LHCN-M2 (cell line): ENCODE data around the gene VPS26B. TPM values are rescaled to one million over a fixed set of nuclear protein-coding genes. Genes with fewer than 3 reads are reported as not detected.
"Not testable (repeated sequence)": the region's sequence is repeated elsewhere in the genome, so short reads cannot be mapped to it uniquely, and the experiment has no call there.

Experiments used
- DNase-seq: peaks from one replicate; pipeline ENCODE4 v3.0.0-alpha.2; 2012; ENCODE audit warnings: low read depth
- polyA plus RNA-seq: library from polyadenylated mRNA; unstranded; fragments of >200 nt; gene quantifications from one replicate; pipeline ENCODE4 v1.2.1, GENCODE V29; 2012; ENCODE audit warnings: missing spikeins
- total RNA-seq: library from RNA; depleted of rRNA; stranded (reverse); fragments of >200 nt; gene quantifications from 2 replicates; pipeline ENCODE4 v1.2.3, GENCODE V29; 2014; rRNA removed

Gene VPS26B
- 35.8 and 39.6 TPM in 2 replicates for total RNA-seq
- polyA plus RNA-seq = 35.2 TPM

- peak; percentile 93 for DNase-seq
Observed at GRCh38 chr11:134223836-134224709, at the start of gene VPS26B, which contains the start of gene NCAPD3. VPS26B (plus strand) TSS chr11:134224671; CDS start chr11:134225123, 452 bp downstream. NCAPD3 (minus strand) TSS chr11:134223967; CDS start chr11:134223926, 41 bp downstream.

DNA sequence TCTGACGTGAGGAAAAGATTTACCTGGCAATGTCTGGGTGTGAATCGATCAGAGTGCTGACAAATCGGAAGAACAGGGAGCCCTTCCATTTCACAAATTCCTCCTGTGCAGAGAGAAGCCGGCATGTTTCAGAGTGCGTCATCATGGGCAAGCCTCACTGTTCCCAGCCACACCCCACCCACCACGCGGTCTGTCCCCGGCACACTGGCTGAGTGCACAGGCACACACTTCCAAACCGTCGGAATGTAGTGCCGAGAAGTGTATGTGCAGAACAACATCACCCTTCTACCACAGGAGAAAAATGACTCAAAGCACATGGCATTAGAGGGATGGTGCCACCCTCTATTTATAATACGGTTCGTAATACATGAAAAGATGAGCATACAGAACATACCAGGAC, 48.2 kb upstream of the VPS26B start:
- DNase-seq = no peak

DNA sequence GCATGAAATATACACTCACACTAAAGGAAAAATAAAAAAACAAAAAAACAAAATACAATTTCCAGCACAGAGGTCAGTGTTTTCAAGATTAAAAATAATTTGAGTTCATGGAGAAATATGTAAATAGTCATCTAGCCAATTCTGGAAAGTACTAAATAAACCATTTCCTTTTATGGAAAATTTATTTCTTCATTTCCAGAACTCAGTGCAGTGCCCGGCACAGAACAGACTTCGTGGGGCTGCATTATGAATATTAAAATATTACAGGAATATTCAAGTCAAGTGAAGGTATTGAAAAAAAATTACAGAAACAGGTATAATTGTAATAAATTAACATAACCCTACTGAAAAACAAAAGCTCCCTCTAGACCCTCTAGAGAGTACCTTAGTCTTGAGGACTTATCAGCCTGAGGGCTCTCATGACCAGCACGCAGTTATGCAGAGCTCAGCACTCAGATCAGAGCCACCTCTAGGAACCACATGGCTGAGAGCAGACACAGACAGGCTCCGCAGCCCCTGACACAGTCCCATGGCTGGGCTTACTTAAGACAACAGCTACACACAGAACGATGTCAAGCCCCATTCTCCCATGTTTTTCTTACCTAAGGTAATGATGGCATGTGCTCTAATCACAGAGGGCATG, 46.3 kb upstream of the VPS26B start:
- DNase-seq = no peak

DNA sequence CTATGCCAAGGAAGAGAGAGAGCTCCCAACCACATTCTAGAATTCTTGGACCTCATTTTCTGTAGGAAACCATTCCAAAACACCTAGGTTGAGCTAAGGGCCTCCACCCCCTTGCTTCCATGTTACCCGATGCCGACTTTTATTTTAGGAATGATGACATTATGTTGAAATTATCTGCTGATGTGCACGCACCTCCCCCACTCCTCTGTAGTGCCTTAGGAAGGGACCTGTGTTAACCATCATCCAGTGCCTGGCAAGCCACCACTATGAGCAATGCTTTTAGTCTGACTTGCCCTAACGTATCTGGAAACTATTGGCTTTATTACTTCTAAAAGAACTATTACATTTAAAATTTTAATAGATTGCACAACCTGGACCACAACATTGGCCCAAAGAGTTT, 42.8 kb upstream of the VPS26B start:
- DNase-seq = no peak

DNA sequence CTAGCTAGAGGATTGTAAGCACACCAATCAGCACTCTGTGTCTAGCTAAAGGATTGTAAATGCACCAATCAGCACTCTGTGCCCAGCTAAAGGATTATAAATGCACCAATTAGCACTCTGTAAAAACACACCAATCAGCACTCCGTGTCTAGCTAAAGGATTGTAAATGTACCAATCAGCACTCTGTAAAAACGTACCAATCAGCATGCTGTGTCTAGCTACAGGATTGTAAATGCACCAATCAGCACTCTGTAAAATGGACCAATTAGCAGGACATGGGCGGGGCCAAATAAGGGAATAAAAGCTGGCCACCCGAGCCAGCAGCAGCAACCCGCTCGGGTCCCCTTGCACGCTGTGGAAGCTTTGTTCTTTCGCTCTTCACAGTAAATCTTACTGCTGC, 36.4 kb upstream of the VPS26B start:
- not testable (repeated sequence) for DNase-seq

- DNase-seq = no peak
Observed at GRCh38 chr11:134196756-134197155, 27.7 kb upstream of the VPS26B start.

DNA sequence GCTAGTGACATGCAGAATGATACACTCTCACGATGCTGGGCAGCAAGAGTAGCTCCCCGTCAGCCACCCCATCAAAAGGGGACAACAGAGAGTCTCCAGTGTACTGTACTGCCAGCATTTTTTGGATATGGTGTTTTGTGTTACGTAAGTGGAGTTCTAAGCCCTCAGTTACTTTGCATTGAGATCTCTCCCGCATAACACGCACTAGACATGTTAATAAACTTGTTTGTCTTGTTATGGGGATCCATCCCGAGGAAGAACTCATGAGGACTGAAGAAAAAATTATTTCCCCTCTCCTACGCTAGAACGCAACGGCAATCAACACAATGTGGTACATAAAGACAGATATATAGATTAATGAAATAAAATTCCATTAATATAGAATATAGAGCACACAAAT, 24.9 kb upstream of the VPS26B start:
- DNase-seq = no peak

DNA sequence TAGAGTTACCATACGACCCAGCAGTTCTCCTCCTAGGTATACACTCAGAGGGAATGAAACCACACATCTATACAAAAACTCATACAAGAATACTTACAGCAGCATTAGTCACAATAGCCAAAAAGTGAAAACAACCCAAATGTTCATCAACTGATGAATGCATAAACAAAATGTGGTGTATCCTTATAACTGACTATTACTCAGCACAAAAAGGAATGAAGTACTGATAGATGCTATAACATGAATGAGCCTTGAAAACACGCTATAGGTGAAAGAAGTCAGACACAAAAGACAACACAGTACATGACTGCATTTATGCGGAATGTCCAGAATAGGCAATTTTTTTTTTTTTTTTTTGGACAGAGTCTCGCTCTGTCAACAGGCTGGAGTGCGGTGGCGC, 23.8 kb upstream of the VPS26B start:
- DNase-seq = no peak

- DNase-seq = peak; percentile 46
Observed at GRCh38 chr11:134202661-134203060, 21.8 kb upstream of the VPS26B start.

DNA sequence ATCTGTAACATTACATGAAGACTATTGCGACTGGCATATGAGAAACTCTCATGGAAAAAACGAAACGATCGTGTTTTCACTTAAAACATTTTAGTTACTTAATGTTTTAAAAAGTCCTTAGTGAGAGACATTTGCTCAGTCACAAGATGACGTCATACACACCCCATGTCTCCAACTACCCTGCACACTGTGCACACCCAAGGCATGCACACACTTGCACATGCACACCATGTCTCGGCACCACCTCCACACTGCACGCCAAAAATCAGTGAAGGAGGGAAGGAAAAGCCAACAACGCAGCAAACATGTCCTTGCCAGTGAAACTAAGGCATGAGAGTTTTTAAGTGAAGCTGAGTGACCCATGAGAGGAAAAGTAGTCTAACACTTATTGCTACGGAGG, 18.7 kb upstream of the VPS26B start:
- DNase-seq = no peak

DNA sequence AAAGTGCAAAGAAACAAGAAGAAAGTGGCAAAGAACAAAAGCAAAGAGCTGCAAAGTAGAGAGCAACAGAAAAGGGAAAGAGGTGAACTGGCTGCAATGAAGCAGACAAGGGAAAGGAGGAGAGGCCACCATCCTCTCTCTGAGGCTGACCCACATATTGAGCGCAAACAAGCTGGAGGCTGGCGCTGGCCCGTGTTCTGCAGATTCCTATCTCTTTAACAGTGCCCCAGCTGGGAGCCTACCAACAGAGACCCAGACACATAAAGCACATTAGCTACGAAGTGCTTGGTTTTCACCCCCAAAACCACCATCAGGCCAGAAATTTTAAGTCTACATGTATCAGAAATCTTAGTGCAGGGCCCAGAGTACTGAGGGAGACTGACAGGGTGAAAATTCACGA, 18.3 kb upstream of the VPS26B start:
- no peak for DNase-seq

- DNase-seq = peak; percentile 14
Observed at GRCh38 chr11:134207538-134208239, 16.8 kb upstream of the VPS26B start.

DNA sequence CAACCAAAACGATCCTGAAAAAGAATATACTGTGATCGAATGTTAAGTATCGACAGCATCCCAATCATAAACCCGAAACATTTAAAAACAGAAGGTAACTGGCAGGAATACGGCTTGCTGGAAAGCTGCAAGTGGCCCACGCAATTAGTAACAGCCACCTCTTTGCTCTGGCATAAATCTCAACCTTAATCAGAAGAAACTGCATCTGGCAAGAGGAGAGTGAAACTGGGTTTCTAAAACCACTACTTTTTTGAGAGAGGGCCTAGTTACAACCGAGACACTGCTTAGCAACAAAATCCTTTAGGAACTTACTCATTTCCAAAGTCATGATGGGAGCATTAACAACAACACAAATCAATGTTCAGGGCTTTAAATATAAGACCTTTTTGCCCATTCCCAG, 8.6 kb upstream of the VPS26B start:
- DNase-seq = no peak

DNA sequence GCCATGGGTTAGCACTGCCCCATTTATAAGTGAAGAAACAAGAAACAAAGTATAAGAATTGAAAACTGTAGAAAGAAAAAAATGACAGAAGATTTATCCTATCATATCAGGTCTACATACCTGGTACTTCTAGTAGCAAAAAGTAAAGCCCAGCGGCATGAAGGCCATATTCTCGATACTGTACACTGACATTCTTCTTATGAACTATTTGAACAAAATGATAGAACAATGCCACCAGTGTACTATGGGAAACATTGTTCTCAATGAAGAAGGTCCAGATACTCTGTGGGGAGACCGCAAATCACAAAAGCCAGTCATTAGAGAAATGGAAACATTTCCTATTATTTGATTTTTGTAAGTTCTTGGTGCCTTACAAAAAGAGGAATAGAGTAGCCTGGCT, 7.7 kb upstream of the VPS26B start:
- DNase-seq = no peak

DNA sequence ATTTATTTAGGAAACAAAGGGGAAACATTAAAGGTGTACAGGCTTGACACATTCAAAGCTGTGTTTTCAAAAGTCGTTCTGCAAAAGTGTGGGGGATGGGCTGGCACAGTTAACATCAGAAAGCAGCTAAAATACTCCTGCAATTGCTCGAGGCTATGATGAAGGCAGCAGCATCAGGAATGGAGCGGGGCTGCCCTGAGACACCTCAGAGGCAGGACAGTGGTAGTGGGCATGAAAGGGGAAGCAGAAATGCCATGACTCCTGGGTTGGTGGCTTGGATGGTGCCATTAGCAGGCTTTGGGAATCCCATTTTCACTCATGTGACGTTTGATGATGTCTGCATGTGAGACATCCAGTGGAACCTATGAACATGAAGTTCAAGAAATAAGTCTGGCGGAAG, 1.4 kb upstream of the VPS26B start:
- DNase-seq = peak; percentile 9

- DNase-seq = peak; percentile 19
Observed at GRCh38 chr11:134224710-134225664, 516 bp downstream of the VPS26B start.

- peak; percentile 9 for DNase-seq
Observed at GRCh38 chr11:134226806-134227325, 2.4 kb downstream of the VPS26B start.

GRCh38 chr11:134228625-134229024, 4.2 kb downstream of the VPS26B start:
- DNase-seq = no peak

- no peak for DNase-seq
Observed at GRCh38 chr11:134229126-134229790, 4.8 kb downstream of the VPS26B start.

GRCh38 chr11:134230339-134230738, 5.9 kb downstream of the VPS26B start:
- peak; percentile 10 for DNase-seq
